ENCODE measurements around the gene RAB6A.
"Not testable (repeated sequence)": the region's sequence is repeated elsewhere in the genome, so short reads cannot be mapped to it uniquely, and the experiment has no call there.

RAB6A gene

DNA sequence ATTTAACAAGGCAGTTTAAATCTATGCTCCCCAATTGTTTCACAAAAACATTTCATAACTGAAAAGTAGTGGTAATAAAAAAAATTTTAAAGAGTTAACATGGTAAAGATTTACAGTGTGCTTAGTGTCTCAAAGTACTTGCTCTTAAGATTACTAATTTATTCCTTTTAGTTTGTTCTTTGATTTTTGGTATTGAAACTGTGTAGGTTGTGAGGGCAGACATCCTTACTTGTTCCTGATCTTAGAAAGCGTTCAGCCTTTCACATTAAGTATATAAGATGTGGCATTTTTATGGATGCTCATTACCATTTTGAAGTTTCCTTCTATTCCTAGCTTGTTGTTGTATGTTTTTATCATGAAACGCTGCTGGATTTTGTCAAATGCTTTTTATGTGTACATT lies 32.9 kb downstream of the RAB6A start:
- Histone ChIP-seq H3K27me3 (ENCODE audit: control insufficient read depth, insufficient read depth, low read length) (no peaks in the 10 kb centered on the region), H3K27ac (ENCODE audit: low read length) (no peak overlapping the region), H3K36me3 (ENCODE audit: control insufficient read depth, insufficient read depth, low read length) (no peaks in the 10 kb centered on the region), H3K4me1 (ENCODE audit: control insufficient read depth, insufficient read depth, low read length) (no peaks in the 10 kb centered on the region), H3K4me3 (ENCODE audit: low read length) (no peak overlapping the region), H3K9me3 (ENCODE audit: control insufficient read depth, insufficient read depth, low read length) (no peaks in the 10 kb centered on the region)
- DNase-seq (ENCODE audit: low read depth, low spot score) = no peak
- no CpG with 5 or more reads among the region's 2 CpGs for WGBS (ENCODE audit: insufficient coverage, insufficient read length)

DNA sequence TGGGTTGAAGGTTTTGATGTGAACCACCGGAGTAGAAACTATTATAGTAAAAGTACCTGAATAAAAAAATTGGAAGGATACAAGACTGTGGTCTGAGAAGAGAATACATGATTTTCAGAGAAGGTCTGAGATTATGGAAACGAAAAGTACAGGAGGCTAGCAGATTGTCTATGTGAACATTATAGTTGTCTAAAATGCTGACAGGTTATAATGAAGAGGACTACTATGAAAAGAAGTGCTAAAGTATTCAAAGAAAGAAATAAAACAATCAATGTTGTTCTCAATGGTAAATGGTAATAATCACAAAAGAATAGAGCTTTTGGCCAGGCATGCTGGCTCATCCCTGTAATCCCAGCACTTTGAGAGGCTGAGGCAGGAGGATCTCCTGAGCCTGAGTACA lies 34.0 kb downstream of the RAB6A start:
- no peaks in the 10 kb centered on the region for H3K9me3 ChIP-seq (ENCODE audit: control insufficient read depth, insufficient read depth, low read length)
- H3K27me3 ChIP-seq (ENCODE audit: control insufficient read depth, insufficient read depth, low read length) = no peaks in the 10 kb centered on the region
- H3K4me1 ChIP-seq (ENCODE audit: control insufficient read depth, insufficient read depth, low read length) = no peaks in the 10 kb centered on the region
- H3K4me3 ChIP-seq (ENCODE audit: low read length) = no peak overlapping the region
- no peak for DNase-seq (ENCODE audit: low read depth, low spot score)
- no peaks in the 10 kb centered on the region for H3K36me3 ChIP-seq (ENCODE audit: control insufficient read depth, insufficient read depth, low read length)
- WGBS (ENCODE audit: insufficient coverage, insufficient read length) = 100% methylated on average over 1 of the region's 2 CpGs
- H3K27ac ChIP-seq (ENCODE audit: low read length) = no peak overlapping the region

DNA sequence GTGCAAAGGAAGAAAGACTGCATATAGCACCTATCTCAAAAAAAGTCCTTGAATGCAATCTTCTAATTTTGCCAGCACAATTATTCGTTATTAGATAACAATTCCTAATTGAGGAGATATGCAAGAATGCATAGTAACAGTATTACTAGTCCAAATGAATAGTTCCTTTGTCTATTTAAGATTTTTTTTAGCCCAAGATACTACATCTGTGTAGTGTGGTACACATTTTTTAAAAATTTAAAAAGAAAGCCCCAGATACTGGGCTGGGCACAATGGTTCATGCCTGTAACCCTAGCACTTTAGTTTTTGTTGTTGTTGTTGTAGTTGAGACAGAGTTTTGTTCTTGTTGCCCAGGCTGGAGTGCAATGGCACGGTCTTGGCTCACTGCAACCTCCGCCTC lies 43.7 kb downstream of the RAB6A start:
- Histone ChIP-seq H3K27ac (ENCODE audit: low read length) (no peak overlapping the region), H3K4me3 (ENCODE audit: low read length) (no peak overlapping the region), H3K4me1 (ENCODE audit: control insufficient read depth, insufficient read depth, low read length) (no peaks in the 10 kb centered on the region), H3K9me3 (ENCODE audit: control insufficient read depth, insufficient read depth, low read length) (no peaks in the 10 kb centered on the region), H3K27me3 (ENCODE audit: control insufficient read depth, insufficient read depth, low read length) (no peaks in the 10 kb centered on the region), H3K36me3 (ENCODE audit: control insufficient read depth, insufficient read depth, low read length) (no peaks in the 10 kb centered on the region)
- WGBS (ENCODE audit: insufficient coverage, insufficient read length) = no CpG with 5 or more reads among the region's 3 CpGs
- DNase-seq (ENCODE audit: low read depth, low spot score) = no peak

DNA sequence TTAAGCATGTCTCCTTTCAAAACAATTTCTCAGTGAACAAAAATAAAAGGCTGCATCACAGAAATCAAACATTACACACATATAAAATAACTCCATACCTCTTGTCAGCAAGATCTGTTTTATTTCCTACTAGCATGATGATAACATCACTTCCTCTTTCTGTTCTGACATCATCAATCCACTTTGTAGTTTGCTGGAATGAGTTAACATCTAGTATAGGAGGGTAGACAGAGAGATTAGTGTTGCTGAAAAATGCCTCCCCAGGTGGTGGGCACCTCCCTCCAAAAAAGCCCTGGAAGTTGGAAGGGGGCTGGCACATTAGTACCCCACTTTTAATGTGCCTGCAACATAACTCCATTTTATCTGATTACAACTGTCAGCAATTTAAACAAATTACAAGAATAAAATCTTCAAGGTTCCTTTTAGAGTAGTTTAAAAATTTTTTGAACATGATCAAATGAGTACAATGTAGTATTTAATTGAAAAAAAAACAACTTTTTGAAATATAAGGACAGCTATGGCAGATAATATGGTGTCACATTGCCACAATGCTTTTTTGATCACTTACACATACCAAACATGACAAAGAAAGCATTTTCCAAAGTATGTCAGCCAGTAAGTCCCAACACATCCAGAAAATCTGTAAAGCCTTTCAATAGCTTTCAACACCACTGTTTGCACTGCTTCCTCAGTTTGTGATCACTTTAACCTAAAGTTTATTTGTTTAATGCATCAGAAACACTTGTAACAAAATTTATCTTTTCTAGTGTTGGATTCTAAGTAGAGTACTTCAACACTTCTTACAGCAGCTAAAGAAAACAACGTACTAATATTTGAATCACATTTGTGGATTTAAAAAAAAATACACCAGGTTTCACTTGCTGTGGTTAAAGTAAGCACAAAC lies 44.5 kb downstream of the RAB6A start:
- Histone ChIP-seq H3K36me3 (ENCODE audit: control insufficient read depth, insufficient read depth, low read length) (no peaks in the 10 kb centered on the region), H3K4me1 (ENCODE audit: control insufficient read depth, insufficient read depth, low read length) (no peaks in the 10 kb centered on the region), H3K27ac (ENCODE audit: low read length) (no peak overlapping the region), H3K9me3 (ENCODE audit: control insufficient read depth, insufficient read depth, low read length) (no peaks in the 10 kb centered on the region), H3K4me3 (ENCODE audit: low read length) (no peak overlapping the region), H3K27me3 (ENCODE audit: control insufficient read depth, insufficient read depth, low read length) (no peaks in the 10 kb centered on the region)
- no CpG with 5 or more reads among the region's 1 CpG for WGBS (ENCODE audit: insufficient coverage, insufficient read length)
- no peak for DNase-seq (ENCODE audit: low read depth, low spot score)

DNA sequence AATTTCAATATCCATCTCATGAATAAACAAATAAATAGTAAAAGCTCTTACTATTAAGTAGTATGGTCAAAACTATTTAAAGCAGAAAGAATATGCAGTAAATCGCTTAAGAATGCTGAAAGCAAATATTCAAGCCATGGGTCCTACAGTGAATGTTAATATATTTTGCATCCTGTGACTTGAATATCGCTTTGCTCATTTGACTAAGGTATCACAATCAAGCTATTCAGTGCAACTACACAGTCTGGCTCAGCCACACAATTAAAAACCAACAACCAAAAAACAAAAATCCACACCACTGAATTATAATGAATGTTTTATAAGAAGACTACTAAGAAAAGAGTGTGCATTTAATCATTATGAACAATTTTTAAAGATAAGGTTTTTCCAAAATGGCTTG lies 45.3 kb downstream of the RAB6A start:
- Histone ChIP-seq H3K27me3 (ENCODE audit: control insufficient read depth, insufficient read depth, low read length) (no peaks in the 10 kb centered on the region), H3K9me3 (ENCODE audit: control insufficient read depth, insufficient read depth, low read length) (no peaks in the 10 kb centered on the region), H3K27ac (ENCODE audit: low read length) (no peak overlapping the region), H3K4me3 (ENCODE audit: low read length) (no peak overlapping the region), H3K4me1 (ENCODE audit: control insufficient read depth, insufficient read depth, low read length) (no peaks in the 10 kb centered on the region), H3K36me3 (ENCODE audit: control insufficient read depth, insufficient read depth, low read length) (0 out of 2 replicates have a peak, but pooled peaks cover 3% of the 10 kb centered on the region)
- no peak for DNase-seq (ENCODE audit: low read depth, low spot score)
- no CpG with 5 or more reads among the region's 2 CpGs for WGBS (ENCODE audit: insufficient coverage, insufficient read length)

DNA sequence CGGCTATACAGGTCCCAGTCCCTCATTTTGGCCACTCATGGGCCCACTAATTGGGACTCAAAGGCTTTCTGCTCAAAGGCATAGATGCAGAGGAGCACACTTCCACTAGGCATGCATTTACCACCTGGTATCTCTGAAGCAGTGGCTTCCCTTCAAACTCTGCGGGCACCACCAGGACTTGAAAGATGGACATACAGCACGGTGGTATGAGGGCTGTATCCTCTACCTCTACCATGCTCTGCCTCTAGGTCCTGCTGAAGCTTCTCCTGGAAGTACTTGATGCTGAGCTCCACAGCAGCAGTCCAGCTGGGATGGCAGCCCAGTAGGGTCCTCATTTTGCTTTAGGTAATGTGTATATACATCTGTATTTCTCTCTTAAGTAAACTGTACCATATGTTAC lies 49.9 kb downstream of the RAB6A start:
- Histone ChIP-seq H3K27me3 (ENCODE audit: control insufficient read depth, insufficient read depth, low read length) (no peaks in the 10 kb centered on the region), H3K27ac (ENCODE audit: low read length) (no peak overlapping the region), H3K36me3 (ENCODE audit: control insufficient read depth, insufficient read depth, low read length) (peaks cover 3% of the 10 kb centered on the region; the same call in 1 of the 2 replicates), H3K9me3 (ENCODE audit: control insufficient read depth, insufficient read depth, low read length) (no peaks in the 10 kb centered on the region), H3K4me1 (ENCODE audit: control insufficient read depth, insufficient read depth, low read length) (no peaks in the 10 kb centered on the region), H3K4me3 (ENCODE audit: low read length) (no peak overlapping the region)
- no peak for DNase-seq (ENCODE audit: low read depth, low spot score)
- WGBS (ENCODE audit: insufficient coverage, insufficient read length) = no CpG with 5 or more reads among the region's 3 CpGs

DNA sequence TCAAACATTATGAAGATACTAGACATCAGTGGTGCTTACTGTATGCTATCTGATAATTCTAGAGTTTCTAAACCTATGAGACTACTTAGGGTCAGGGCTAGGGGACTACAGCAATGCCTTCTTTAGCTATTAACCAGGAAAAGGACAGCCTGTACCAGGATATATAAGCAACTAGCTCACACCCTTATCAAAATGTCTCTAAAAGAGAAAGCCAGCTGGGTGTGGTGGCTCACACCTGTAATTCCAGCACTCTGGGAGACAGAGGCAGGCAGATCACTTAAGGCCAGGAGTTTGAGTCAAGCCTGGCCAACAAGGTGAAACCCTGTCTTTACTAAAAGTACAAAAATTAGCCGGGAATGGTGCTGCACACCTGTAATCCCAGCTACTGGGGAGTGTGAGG lies 55.8 kb downstream of the RAB6A start:
- H3K9me3 ChIP-seq (ENCODE audit: control insufficient read depth, insufficient read depth, low read length) = no peaks in the 10 kb centered on the region
- H3K4me1 ChIP-seq (ENCODE audit: control insufficient read depth, insufficient read depth, low read length) = no peaks in the 10 kb centered on the region
- no peak overlapping the region for H3K27ac ChIP-seq (ENCODE audit: low read length)
- no CpG with 5 or more reads among the region's 1 CpG for WGBS (ENCODE audit: insufficient coverage, insufficient read length)
- H3K4me3 ChIP-seq (ENCODE audit: low read length) = no peak overlapping the region
- no peaks in the 10 kb centered on the region for H3K27me3 ChIP-seq (ENCODE audit: control insufficient read depth, insufficient read depth, low read length)
- no peaks in the 10 kb centered on the region; the same call in 1 of the 2 replicates for H3K36me3 ChIP-seq (ENCODE audit: control insufficient read depth, insufficient read depth, low read length)
- no peak for DNase-seq (ENCODE audit: low read depth, low spot score)

DNA sequence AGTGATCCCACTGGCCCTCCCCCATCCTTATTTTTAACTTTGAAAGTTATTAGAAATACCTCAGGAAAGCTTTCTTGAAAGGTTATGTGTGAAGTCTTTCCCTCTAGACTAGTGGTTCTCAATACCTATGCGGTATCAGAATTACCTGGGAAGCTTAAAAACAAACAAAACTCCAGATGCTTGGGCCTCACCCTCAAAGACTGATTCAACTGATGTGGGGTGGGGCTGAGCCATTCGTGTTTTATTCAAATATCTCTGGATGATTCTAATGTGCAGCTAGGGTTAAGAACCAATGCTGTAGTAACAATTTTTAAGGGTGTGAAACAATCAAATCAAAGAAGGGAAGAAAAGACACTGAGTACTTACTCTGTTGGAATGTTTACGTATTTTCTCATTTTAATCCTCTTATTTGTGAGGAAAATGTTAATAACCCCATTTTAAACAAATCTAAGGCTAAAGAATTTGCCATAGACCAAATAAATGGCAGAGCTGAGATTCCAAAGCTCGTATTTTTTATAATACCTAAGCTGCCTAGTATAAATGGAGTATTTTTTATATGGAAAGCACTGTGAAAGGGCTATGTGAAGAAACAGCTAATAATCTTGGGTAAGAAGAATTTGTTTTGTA lies 66.9 kb downstream of the RAB6A start:
- whole genome bisulfite sequencing (ENCODE audit: insufficient coverage, insufficient read length) = no CpG with 5 or more reads among the region's 4 CpGs
- H3K36me3 ChIP-seq (ENCODE audit: control insufficient read depth, insufficient read depth, low read length) = no peaks in the 10 kb centered on the region
- H3K27ac ChIP-seq (ENCODE audit: low read length) = no peak overlapping the region
- no peak for DNase-seq (ENCODE audit: low read depth, low spot score)
- no peak overlapping the region for H3K4me3 ChIP-seq (ENCODE audit: low read length)
- no peaks in the 10 kb centered on the region for H3K27me3 ChIP-seq (ENCODE audit: control insufficient read depth, insufficient read depth, low read length)
- no peaks in the 10 kb centered on the region for H3K9me3 ChIP-seq (ENCODE audit: control insufficient read depth, insufficient read depth, low read length)
- H3K4me1 ChIP-seq (ENCODE audit: control insufficient read depth, insufficient read depth, low read length) = no peaks in the 10 kb centered on the region

DNA sequence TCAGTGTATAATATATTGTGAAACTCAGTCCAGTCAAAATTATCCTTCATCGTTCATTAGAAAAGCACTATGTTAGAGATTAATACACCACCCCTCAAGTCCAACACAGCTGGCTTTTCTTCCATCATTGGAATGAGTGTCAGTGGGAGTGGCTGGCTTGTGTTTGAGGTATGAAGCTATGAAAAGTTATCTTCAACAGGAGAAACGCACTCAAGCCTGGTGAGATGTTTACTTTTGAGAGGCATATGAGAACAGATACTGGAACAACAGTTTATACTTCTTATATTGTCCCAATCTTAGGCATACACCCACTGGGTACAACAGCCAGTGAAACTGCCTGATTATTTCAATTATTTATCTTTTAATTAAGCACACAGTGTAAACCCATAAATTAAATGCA lies 80.2 kb downstream of the RAB6A start:
- Histone ChIP-seq H3K27ac (ENCODE audit: low read length) (no peak overlapping the region), H3K4me3 (ENCODE audit: low read length) (no peak overlapping the region), H3K4me1 (ENCODE audit: control insufficient read depth, insufficient read depth, low read length) (no peaks in the 10 kb centered on the region), H3K36me3 (ENCODE audit: control insufficient read depth, insufficient read depth, low read length) (no peaks in the 10 kb centered on the region), H3K9me3 (ENCODE audit: control insufficient read depth, insufficient read depth, low read length) (no peaks in the 10 kb centered on the region), H3K27me3 (ENCODE audit: control insufficient read depth, insufficient read depth, low read length) (no peaks in the 10 kb centered on the region)
- no CpG with 5 or more reads among the region's 2 CpGs for WGBS (ENCODE audit: insufficient coverage, insufficient read length)
- no peak for DNase-seq (ENCODE audit: low read depth, low spot score)

DNA sequence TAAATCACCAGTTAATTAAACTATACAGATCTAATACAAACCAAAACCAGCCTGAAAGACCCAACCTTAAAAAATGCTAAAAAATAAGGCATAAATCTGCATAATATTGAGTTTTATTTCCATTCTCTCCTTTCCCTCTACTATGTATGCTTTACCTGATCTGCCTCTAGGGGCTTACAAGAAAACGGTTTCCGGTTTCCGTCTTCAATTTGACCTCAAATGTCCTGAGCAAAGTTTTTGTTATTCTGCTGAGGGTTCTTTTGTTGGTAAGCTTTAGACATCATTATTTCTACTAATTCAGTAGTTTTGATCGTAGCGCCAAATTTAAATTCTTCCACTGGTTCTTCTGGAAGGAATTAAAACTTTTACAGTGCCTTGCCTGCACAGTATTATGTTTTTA lies 84.3 kb downstream of the RAB6A start:
- not testable (repeated sequence) for H3K36me3 ChIP-seq (ENCODE audit: control insufficient read depth, insufficient read depth, low read length); H3K4me3 ChIP-seq (ENCODE audit: low read length); H3K27me3 ChIP-seq (ENCODE audit: control insufficient read depth, insufficient read depth, low read length); H3K27ac ChIP-seq (ENCODE audit: low read length); H3K4me1 ChIP-seq (ENCODE audit: control insufficient read depth, insufficient read depth, low read length); DNase-seq (ENCODE audit: low read depth, low spot score); H3K9me3 ChIP-seq (ENCODE audit: control insufficient read depth, insufficient read depth, low read length)
- WGBS (ENCODE audit: insufficient coverage, insufficient read length) = no CpG with 5 or more reads among the region's 5 CpGs
